Esophagus muscularis mucosa (tissue), 4 donors: ENCODE measurements around the gene STK4. TPM values are rescaled to one million over a fixed set of nuclear protein-coding genes. Genes with fewer than 3 reads are reported as not detected.

ENCODE experiments used
- DNase-seq: peaks from one replicate; pipeline ENCODE4 v3.0.0-alpha.2; 2017; ENCODE audit errors: extremely low spot score
- H3K27ac ChIP-seq, 4 donors: fragments of 200-600 bp; sonication (generic); replicated peaks in 1 of 4; 1 replicate in 3 of 4; 2 replicates in 1 of 4; pipeline ENCODE4 v1.5.1; 2016 to 2019; ENCODE audit warnings: mild to moderate bottlenecking in 1 of 4
- H3K27me3 ChIP-seq, 4 donors: fragments of 200-600 bp; sonication (generic); one replicate each; pipeline versions ENCODE4 v1.5.1 to v1.6.0; 2016 to 2019
- H3K36me3 ChIP-seq, 4 donors: fragments of 200-600 bp; sonication (generic); one replicate each; pipeline ENCODE4 v1.5.1; 2016 to 2019
- H3K4me1 ChIP-seq, 4 donors: fragments of 200-600 bp; sonication (generic); one replicate each; pipeline ENCODE4 v1.5.1; 2016 to 2019
- H3K4me3 ChIP-seq, 4 donors: fragments of 200-600 bp; sonication (generic); 1 replicate in 2 of 4; 2 replicates in 2 of 4; pipeline ENCODE4 v1.5.1; 2016 to 2019; ENCODE audit warnings: mild to moderate bottlenecking in 4 of 4, moderate library complexity in 1 of 4
- H3K9me3 ChIP-seq, 4 donors: fragments of 200-600 bp; sonication (generic); 1 replicate in 3 of 4; 2 replicates in 1 of 4; pipeline ENCODE4 v1.5.1; 2016 to 2019
- EP300 ChIP-seq: sonication (generic); formaldehyde crosslinking; IDR thresholded peaks from one replicate; pipeline ENCODE4 v1.6.1; 2017; ENCODE audit warnings: antibody characterized with exemption
- POLR2A ChIP-seq: fragments of 450-650 bp; IDR thresholded peaks from one replicate; pipeline ENCODE4 v1.6.1; 2017; ENCODE audit warnings: antibody characterized with exemption, moderate library complexity, mild to moderate bottlenecking, low read depth
- POLR2AphosphoS5 ChIP-seq, 2 donors: sonication (generic); formaldehyde crosslinking; IDR thresholded peaks; one replicate each; pipeline ENCODE4 v1.6.1; 2017; ENCODE audit warnings: antibody characterized with exemption in 2 of 2
- WGBS: methylation state at CpG from one replicate; pipeline ENCODE4 v1.1.5; 2018; 5-methylcytosine and 5-hydroxymethylcytosine counted together
- intact Hi-C: fragments of 100-400 bp; cut with DNase I; formaldehyde crosslinking; loops from one replicate; pipeline ENCODE4 v1.15.1; 2023
- total RNA-seq, 4 donors: library from RNA; depleted of rRNA; stranded (reverse); fragments of >200 nt; gene quantifications; one replicate each; pipeline versions ENCODE4 v1.1.0 to v1.2.1, GENCODE V29; 2016
- TF ChIP-seq, protein P1 (sequence below), 3 experiments: fragments of 200-600 bp in 2 of 3; fragments of 450-650 bp in 1 of 3; sonication (generic) in 2 of 3; IDR thresholded peaks; one replicate each; pipeline ENCODE4 v1.5.1; 2017 to 2019; ENCODE audit warnings: antibody characterized with exemption in 3 of 3, mild to moderate bottlenecking in 2 of 3, moderate library complexity in 1 of 3

The STK4 gene
- total RNA-seq, 4 donors from 2014 or later: 26.0 to 31.6 (median 27.7) TPM

DNA sequence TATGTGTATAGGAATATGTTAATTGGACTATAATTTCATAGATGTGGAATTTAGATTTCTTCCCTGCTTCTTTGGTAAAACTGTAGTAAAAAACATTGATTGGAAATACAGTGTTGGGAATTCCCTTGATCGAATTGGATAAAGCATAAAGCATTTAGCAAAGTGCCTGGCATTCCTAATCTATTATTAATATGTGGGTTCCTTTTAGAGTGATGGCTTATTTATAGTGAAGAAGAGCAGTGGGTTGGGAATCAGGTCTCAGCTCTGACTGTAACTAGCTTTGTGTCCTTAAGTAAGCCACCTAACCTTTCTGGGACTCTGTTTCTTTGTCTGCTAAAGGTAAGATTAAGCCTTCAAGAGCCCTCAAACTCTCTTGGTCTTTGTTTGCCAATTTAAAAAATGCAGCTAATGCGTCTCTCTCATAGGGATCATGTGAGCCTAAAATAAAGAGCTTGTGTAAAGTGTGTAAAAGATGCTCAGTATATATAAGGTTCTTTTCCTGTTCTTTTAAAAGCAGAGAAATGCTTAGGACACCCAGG, 81.3 kb downstream of the STK4 start:
- H3K4me1 ChIP-seq: peaks cover 10 to 38% (median 32%) of the 10 kb centered on the region in 4 donors
- H3K4me3 ChIP-seq: no peak overlapping the region
- H3K27me3 ChIP-seq: no peaks in the 10 kb centered on the region
- no peak for DNase-seq
- intact Hi-C loops: no loop called here
- no peaks in the 10 kb centered on the region for H3K9me3 ChIP-seq
- TF ChIP-seq POLR2AphosphoS5 (IDR thresholded peaks at IDR 0.05): no peak
- TF ChIP-seq POLR2A: no peak
- TF ChIP-seq, protein P1, sequence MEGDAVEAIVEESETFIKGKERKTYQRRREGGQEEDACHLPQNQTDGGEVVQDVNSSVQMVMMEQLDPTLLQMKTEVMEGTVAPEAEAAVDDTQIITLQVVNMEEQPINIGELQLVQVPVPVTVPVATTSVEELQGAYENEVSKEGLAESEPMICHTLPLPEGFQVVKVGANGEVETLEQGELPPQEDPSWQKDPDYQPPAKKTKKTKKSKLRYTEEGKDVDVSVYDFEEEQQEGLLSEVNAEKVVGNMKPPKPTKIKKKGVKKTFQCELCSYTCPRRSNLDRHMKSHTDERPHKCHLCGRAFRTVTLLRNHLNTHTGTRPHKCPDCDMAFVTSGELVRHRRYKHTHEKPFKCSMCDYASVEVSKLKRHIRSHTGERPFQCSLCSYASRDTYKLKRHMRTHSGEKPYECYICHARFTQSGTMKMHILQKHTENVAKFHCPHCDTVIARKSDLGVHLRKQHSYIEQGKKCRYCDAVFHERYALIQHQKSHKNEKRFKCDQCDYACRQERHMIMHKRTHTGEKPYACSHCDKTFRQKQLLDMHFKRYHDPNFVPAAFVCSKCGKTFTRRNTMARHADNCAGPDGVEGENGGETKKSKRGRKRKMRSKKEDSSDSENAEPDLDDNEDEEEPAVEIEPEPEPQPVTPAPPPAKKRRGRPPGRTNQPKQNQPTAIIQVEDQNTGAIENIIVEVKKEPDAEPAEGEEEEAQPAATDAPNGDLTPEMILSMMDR (IDR thresholded peaks at IDR 0.05): no peak
- TF ChIP-seq EP300: no peak
- WGBS: 88% methylated on average over 2 of the region's 2 CpGs
- H3K27ac ChIP-seq: no peak overlapping the region
- H3K36me3 ChIP-seq: no peaks in the 10 kb centered on the region

DNA sequence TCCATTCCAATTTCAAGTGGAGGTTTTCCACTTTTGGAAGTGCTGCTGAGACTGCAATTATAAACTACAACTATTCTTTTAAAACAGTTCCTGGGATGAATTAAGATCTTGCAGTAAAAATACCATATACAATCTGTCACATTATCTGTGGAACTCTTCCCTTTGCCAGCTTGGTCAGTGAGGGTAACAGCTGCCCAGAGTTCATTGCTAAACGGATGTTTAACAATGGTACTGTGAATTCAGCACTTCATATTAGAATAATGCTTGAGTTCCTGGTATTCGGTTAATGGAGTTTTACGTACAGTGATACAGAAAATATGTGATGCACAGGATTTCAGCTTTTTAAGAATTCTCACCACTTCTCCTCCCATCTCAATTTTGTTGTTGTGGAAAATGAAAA, 83.1 kb downstream of the STK4 start:
- intact Hi-C loops: no loop called here
- no peak overlapping the region for H3K27ac ChIP-seq
- TF ChIP-seq POLR2A (no peak), POLR2AphosphoS5 (IDR thresholded peaks at IDR 0.05) (no peak), EP300 (no peak)
- TF ChIP-seq, protein P1 (IDR thresholded peaks at IDR 0.05): no peak
- no peaks in the 10 kb centered on the region for H3K27me3 ChIP-seq
- peaks cover 18 to 44% (median 37%) of the 10 kb centered on the region in 4 donors for H3K4me1 ChIP-seq
- no peak for DNase-seq
- no peaks in the 10 kb centered on the region for H3K9me3 ChIP-seq
- WGBS: 58% methylated on average over 3 of the region's 3 CpGs
- peaks cover 0 to 4% (median 0%) of the 10 kb centered on the region in 4 donors for H3K36me3 ChIP-seq
- H3K4me3 ChIP-seq: no peak overlapping the region

DNA sequence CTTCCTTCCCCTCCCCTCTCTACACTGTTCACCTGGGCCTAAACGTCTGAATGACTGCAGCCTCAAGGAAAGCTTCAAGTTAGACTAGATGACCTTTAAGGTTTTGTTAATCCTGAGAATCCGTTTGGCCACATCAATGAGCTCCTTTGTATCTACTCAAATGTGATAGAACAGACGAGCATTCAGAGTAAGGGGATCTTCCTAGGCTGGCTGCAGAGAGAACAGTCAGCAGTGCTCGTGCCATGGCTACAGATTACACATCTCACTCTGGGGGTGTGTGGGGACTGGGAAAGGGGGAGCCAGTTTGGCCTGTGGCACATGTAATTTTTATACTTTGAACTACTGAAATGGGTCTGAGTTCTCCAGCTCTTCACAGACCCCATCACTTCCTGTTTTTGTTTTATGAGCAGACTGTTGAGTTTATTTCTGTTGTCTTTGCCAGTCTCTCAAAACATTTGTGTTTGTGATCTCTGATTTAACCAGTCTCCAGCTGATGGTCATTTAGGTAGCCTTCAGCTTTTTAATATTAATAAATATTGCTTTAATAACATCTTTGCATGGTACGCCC, 83.7 kb downstream of the STK4 start:
- H3K9me3 ChIP-seq: no peaks in the 10 kb centered on the region
- peaks cover 0 to 4% (median 0%) of the 10 kb centered on the region in 4 donors for H3K36me3 ChIP-seq
- 68% methylated on average over 5 of the region's 5 CpGs for WGBS
- no peak overlapping the region for H3K4me3 ChIP-seq
- no peaks in the 10 kb centered on the region for H3K27me3 ChIP-seq
- intact Hi-C loops: no loop called here
- TF ChIP-seq POLR2A (no peak), POLR2AphosphoS5 (IDR thresholded peaks at IDR 0.05) (no peak), EP300 (no peak)
- TF ChIP-seq, protein P1 (IDR thresholded peaks at IDR 0.05): no peak
- H3K4me1 ChIP-seq: peaks cover 18 to 43% (median 37%) of the 10 kb centered on the region in 4 donors
- no peak for DNase-seq
- H3K27ac ChIP-seq: no peak overlapping the region

DNA sequence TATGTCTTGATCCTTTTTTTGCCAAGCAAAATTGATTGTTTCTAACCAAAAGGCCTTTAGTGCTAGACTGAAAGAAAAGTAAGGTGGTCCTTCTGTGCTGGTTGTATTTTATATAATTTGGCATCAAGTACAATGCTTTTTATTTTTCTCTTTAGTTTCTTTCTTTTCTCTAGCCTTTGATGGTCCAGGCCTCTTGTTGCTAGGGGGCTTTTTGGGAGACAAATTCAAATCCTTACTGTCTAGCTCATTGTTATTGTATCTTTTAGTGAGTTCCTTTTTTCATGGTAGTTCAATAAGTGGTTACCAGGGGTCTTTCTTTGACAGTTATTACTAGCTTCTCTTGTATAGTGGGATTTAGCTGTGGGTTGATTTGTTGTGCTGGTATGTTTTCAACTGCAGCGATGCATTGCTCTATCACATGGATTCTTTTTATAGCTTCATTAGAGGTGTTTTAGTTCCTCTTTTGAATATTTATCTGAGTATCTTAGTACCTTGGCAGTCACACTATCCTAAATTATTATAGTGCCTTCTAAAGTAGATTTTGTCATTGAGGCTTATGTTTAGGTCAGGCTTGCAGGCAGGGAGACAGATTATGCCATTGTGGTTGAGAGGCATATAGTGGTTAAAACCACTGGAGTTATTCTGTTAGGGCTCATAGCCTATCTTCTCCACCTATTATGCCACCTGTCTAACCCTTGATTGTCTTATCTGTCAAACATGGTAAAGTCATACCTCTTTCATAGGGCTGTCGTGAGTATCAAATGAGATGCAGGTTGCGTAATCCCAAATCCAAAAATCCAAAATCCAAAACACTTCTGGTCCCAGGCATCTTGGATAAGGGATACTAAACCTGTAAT, 85.1 kb downstream of the STK4 start:
- intact Hi-C loops: no loop called here
- Histone ChIP-seq H3K27me3 (no peaks in the 10 kb centered on the region), H3K9me3 (no peaks in the 10 kb centered on the region), H3K4me3 (no peak overlapping the region), H3K27ac (no peak overlapping the region), H3K36me3 (peaks cover 0 to 6% (median 0%) of the 10 kb centered on the region in 4 donors), H3K4me1 (peaks cover 18 to 43% (median 37%) of the 10 kb centered on the region in 4 donors)
- no peak for DNase-seq
- 81% methylated on average over 3 of the region's 3 CpGs for WGBS
- TF ChIP-seq POLR2A (no peak), POLR2AphosphoS5 (IDR thresholded peaks at IDR 0.05) (no peak), EP300 (no peak)
- TF ChIP-seq, protein P1 (IDR thresholded peaks at IDR 0.05): no peak
